ENCODE measurements around the gene NCAN. TPM values are rescaled to one million over a fixed set of nuclear protein-coding genes. Genes with fewer than 3 reads are reported as not detected.

Gene NCAN
- total RNA-seq, 1 donor from 2014 or later: not detected

GRCh38 chr19:19279062-19279612 lies 67.4 kb downstream of the NCAN start:
- no peak for ATAC-seq
- Histone ChIP-seq H3K27ac (no peak overlapping the region), H3K36me3 (peaks cover 86% of the 10 kb centered on the region), H3K27me3 (ENCODE audit: low read depth) (no peaks in the 10 kb centered on the region), H3K9me3 (no peaks in the 10 kb centered on the region), H3K4me1 (no peaks in the 10 kb centered on the region), H3K4me3 (no peak overlapping the region)
- no peak for DNase-seq
- intact Hi-C loops (cut with DNase I): no loop called here
- TF ChIP-seq CTCF (IDR thresholded peaks at IDR 0.05): no peak

GRCh38 chr19:19279853-19280252 lies 68.1 kb downstream of the NCAN start:
- peaks cover 90% of the 10 kb centered on the region for H3K36me3 ChIP-seq
- no peak for TF ChIP-seq CTCF (IDR thresholded peaks at IDR 0.05)
- DNase-seq: no peak

GRCh38 chr19:19280561-19280960 lies 68.8 kb downstream of the NCAN start:
- intact Hi-C loops (cut with DNase I): no loop called here
- peaks cover 95% of the 10 kb centered on the region for H3K36me3 ChIP-seq
- ATAC-seq (no peak), DNase-seq (no peak)
- no peak overlapping the region for H3K27ac ChIP-seq
- no peak overlapping the region for H3K4me3 ChIP-seq
- no peaks in the 10 kb centered on the region for H3K27me3 ChIP-seq (ENCODE audit: low read depth)
- no peaks in the 10 kb centered on the region for H3K4me1 ChIP-seq
- TF ChIP-seq CTCF (IDR thresholded peaks at IDR 0.05): no peak
- no peaks in the 10 kb centered on the region for H3K9me3 ChIP-seq

More at GRCh38 chr19:19279853-19280252, 68.1 kb downstream of the NCAN start:
- H3K9me3 ChIP-seq: no peaks in the 10 kb centered on the region
- no peak overlapping the region for H3K4me3 ChIP-seq
- intact Hi-C loops (cut with DNase I): no loop called here
- no peak for ATAC-seq
- H3K27me3 ChIP-seq (ENCODE audit: low read depth): no peaks in the 10 kb centered on the region
- H3K27ac ChIP-seq: no peak overlapping the region
- no peaks in the 10 kb centered on the region for H3K4me1 ChIP-seq

GRCh38 chr19:19285686-19286085 lies 73.9 kb downstream of the NCAN start:
- DNase-seq: no peak
- no peaks in the 10 kb centered on the region for H3K27me3 ChIP-seq (ENCODE audit: low read depth)
- no peak for TF ChIP-seq CTCF (IDR thresholded peaks at IDR 0.05)
- ATAC-seq: no peak
- H3K4me3 ChIP-seq: no peak overlapping the region
- H3K27ac ChIP-seq: no peak overlapping the region
- intact Hi-C loops (cut with DNase I): no loop called here
- no peaks in the 10 kb centered on the region for H3K9me3 ChIP-seq
- H3K36me3 ChIP-seq: peaks cover 95% of the 10 kb centered on the region
- no peaks in the 10 kb centered on the region for H3K4me1 ChIP-seq

GRCh38 chr19:19292607-19293006 lies 80.8 kb downstream of the NCAN start:
- intact Hi-C loops (cut with DNase I): no loop called here
- peaks cover 80% of the 10 kb centered on the region for H3K36me3 ChIP-seq
- DNase-seq (no peak), ATAC-seq (no peak)
- H3K27ac ChIP-seq: no peak overlapping the region
- H3K4me1 ChIP-seq: no peaks in the 10 kb centered on the region
- TF ChIP-seq CTCF (IDR thresholded peaks at IDR 0.05): no peak
- H3K4me3 ChIP-seq: no peak overlapping the region
- no peaks in the 10 kb centered on the region for H3K9me3 ChIP-seq
- H3K27me3 ChIP-seq (ENCODE audit: low read depth): no peaks in the 10 kb centered on the region
